SK-N-MC (cell line): ENCODE results near the gene PTPRN2.

Source experiments
- EZH2 ChIP-seq: fragments of 200-600 bp; sonication (generic); IDR thresholded peaks from one replicate; pipeline ENCODE4 v1.6.1; 2017; ENCODE audit warnings: antibody characterized with exemption
- POLR2AphosphoS5 ChIP-seq: IDR thresholded peaks from 2 replicates; pipeline ENCODE4 v1.6.1; 2012; ENCODE audit warnings: mild to moderate bottlenecking, low read depth, low read length, borderline replicate concordance

DNA sequence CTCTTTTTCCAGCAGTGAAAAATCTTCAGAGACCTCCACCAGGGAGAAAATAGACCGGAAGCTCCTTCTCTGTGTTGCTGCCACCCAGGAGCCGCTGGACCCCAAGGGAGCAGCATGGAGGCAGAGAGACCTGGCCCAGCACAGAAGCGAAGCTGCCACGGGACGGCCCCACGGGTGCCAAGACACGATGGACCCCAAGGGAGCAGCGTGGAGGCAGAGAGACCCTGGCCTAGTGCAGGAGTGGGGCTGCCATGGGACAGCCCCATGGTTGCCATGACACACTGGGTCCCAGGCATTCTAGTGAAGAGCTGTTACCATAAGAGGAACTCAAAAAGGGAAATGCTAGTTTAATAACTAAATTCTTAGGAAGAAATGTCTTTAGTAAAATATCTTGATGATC is 186.3 kb downstream of the PTPRN2 start:
- TF ChIP-seq POLR2AphosphoS5, result no peak
- TF ChIP-seq EZH2, result no peak
